Mononuclear cell (primary cell): ENCODE results near the gene ARID1B. TPM values are rescaled to one million over a fixed set of nuclear protein-coding genes. Genes with fewer than 3 reads are reported as not detected.

Experiments used
- H3K27me3 ChIP-seq: 2 replicates; pipeline ENCODE4 v1.6.0; 2011; ENCODE audit warnings: low read length, control low read depth; ENCODE audit not compliant: insufficient read depth
- H3K4me1 ChIP-seq: 2 replicates; pipeline ENCODE4 v1.5.1; 2011; ENCODE audit warnings: mild to moderate bottlenecking, low read length, control low read depth; ENCODE audit not compliant: insufficient read depth
- H3K4me3 ChIP-seq: 2 replicates; pipeline ENCODE4 v1.5.1; 2011; ENCODE audit warnings: mild to moderate bottlenecking, low read length, moderate library complexity
- H3K9me3 ChIP-seq: 2 replicates; pipeline ENCODE4 v1.5.1; 2011; ENCODE audit warnings: low read depth, mild to moderate bottlenecking, control low read depth, low read length
- total RNA-seq: library from RNA; depleted of rRNA; stranded (reverse); fragments of >200 nt; gene quantifications from one replicate; pipeline ENCODE4 v1.2.3, GENCODE V29; 2012

Gene ARID1B
- total RNA-seq, 1 donor, result 107 TPM

- Histone ChIP-seq H3K9me3 (no peaks in the 10 kb centered on the region), H3K27me3 (no peaks in the 10 kb centered on the region), H3K4me1 (peaks cover 9% of the 10 kb centered on the region), H3K4me3 (no peak overlapping the region)
Measured at GRCh38 chr6:156899532-156900135, 122.5 kb downstream of the ARID1B start.

GRCh38 chr6:156900292-156900691 is 123.1 kb downstream of the ARID1B start:
- Histone ChIP-seq H3K9me3 (no peaks in the 10 kb centered on the region), H3K4me1 (peaks cover 9% of the 10 kb centered on the region)

GRCh38 chr6:156901309-156902019 is 124.3 kb downstream of the ARID1B start:
- Histone ChIP-seq H3K9me3 (no peaks in the 10 kb centered on the region), H3K4me3 (no peak overlapping the region), H3K4me1 (peaks cover 9% of the 10 kb centered on the region), H3K27me3 (no peaks in the 10 kb centered on the region)

More at GRCh38 chr6:156900292-156900691, 123.1 kb downstream of the ARID1B start:
- Histone ChIP-seq H3K27me3 (no peaks in the 10 kb centered on the region), H3K4me3 (no peak overlapping the region)

GRCh38 chr6:156902782-156903181 is 125.6 kb downstream of the ARID1B start:
- Histone ChIP-seq H3K4me3 (no peak overlapping the region), H3K4me1 (peaks cover 9% of the 10 kb centered on the region), H3K27me3 (no peaks in the 10 kb centered on the region), H3K9me3 (no peaks in the 10 kb centered on the region)

GRCh38 chr6:156904176-156904967 is 127.2 kb downstream of the ARID1B start:
- no peaks in the 10 kb centered on the region for H3K27me3 ChIP-seq
- no peaks in the 10 kb centered on the region for H3K9me3 ChIP-seq
- H3K4me1 ChIP-seq, result peaks cover 2% of the 10 kb centered on the region
- no peak overlapping the region for H3K4me3 ChIP-seq

- H3K4me1 ChIP-seq, result peaks cover 5% of the 10 kb centered on the region
- H3K27me3 ChIP-seq, result no peaks in the 10 kb centered on the region
- H3K4me3 ChIP-seq, result no peak overlapping the region
- no peaks in the 10 kb centered on the region for H3K9me3 ChIP-seq
Measured at GRCh38 chr6:156905801-156906200, 128.6 kb downstream of the ARID1B start.

- no peaks in the 10 kb centered on the region for H3K9me3 ChIP-seq
- H3K4me3 ChIP-seq, result no peak overlapping the region
- H3K4me1 ChIP-seq, result peaks cover 6% of the 10 kb centered on the region
- no peaks in the 10 kb centered on the region for H3K27me3 ChIP-seq
Measured at GRCh38 chr6:156906451-156906850, 129.3 kb downstream of the ARID1B start.

GRCh38 chr6:156909212-156910010 is 132.2 kb downstream of the ARID1B start:
- H3K27me3 ChIP-seq, result no peaks in the 10 kb centered on the region
- no peaks in the 10 kb centered on the region for H3K9me3 ChIP-seq
- H3K4me3 ChIP-seq, result no peak overlapping the region
- H3K4me1 ChIP-seq, result peaks cover 17% of the 10 kb centered on the region

- H3K4me1 ChIP-seq, result peaks cover 17% of the 10 kb centered on the region
Measured at GRCh38 chr6:156910011-156910334, 132.8 kb downstream of the ARID1B start.

GRCh38 chr6:156910938-156911337 is 133.8 kb downstream of the ARID1B start:
- H3K4me3 ChIP-seq, result no peak overlapping the region
- no peaks in the 10 kb centered on the region for H3K9me3 ChIP-seq
- no peaks in the 10 kb centered on the region for H3K27me3 ChIP-seq
- H3K4me1 ChIP-seq, result peaks cover 25% of the 10 kb centered on the region

More at GRCh38 chr6:156910011-156910334, 132.8 kb downstream of the ARID1B start:
- no peak overlapping the region for H3K4me3 ChIP-seq
- H3K9me3 ChIP-seq, result no peaks in the 10 kb centered on the region
- H3K27me3 ChIP-seq, result no peaks in the 10 kb centered on the region

- no peak overlapping the region for H3K4me3 ChIP-seq
- peaks cover 31% of the 10 kb centered on the region for H3K4me1 ChIP-seq
- H3K27me3 ChIP-seq, result no peaks in the 10 kb centered on the region
- no peaks in the 10 kb centered on the region for H3K9me3 ChIP-seq
Measured at GRCh38 chr6:156911581-156911980, 134.4 kb downstream of the ARID1B start.

- H3K9me3 ChIP-seq, result no peaks in the 10 kb centered on the region
- H3K4me1 ChIP-seq, result peaks cover 37% of the 10 kb centered on the region
- H3K4me3 ChIP-seq, result no peak overlapping the region
- H3K27me3 ChIP-seq, result no peaks in the 10 kb centered on the region
Measured at GRCh38 chr6:156912431-156912830, 135.3 kb downstream of the ARID1B start.

GRCh38 chr6:156914181-156914580 is 137.0 kb downstream of the ARID1B start:
- H3K4me1 ChIP-seq, result peaks cover 37% of the 10 kb centered on the region
- H3K9me3 ChIP-seq, result no peaks in the 10 kb centered on the region
- no peaks in the 10 kb centered on the region for H3K27me3 ChIP-seq

GRCh38 chr6:156916130-156916801 is 139.1 kb downstream of the ARID1B start:
- Histone ChIP-seq H3K4me1 (peaks cover 45% of the 10 kb centered on the region), H3K4me3 (no peak overlapping the region), H3K27me3 (no peaks in the 10 kb centered on the region), H3K9me3 (no peaks in the 10 kb centered on the region)

More at GRCh38 chr6:156914181-156914580, 137.0 kb downstream of the ARID1B start:
- H3K4me3 ChIP-seq, result no peak overlapping the region
